Measurements from ENCODE around the gene MLH3.

DNA sequence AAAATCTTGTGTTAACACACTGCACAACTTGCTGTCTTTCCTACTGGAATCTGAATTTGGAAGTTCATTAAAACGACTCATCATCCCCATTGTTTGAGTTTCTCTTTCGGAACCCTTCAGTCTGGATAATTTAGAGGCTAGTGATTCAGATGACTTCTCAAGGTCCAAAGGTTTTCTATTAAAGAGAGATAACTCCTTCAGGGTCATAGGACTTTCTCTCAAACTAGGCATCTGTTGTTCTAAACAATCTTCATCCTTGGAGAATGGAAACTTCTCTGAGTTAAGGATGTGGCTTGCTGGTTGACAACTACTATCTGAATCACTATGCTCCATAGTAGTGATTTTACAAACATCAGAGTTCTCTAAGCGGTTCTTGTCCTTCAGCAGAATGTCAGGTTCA lies 4.4 kb downstream of the MLH3 start:
- TF ChIP-seq ZBTB8A (CRISPR knock-in tag; IDR thresholded peaks at IDR 0.05; ENCODE audit: borderline replicate concordance, low read depth) (no peak), KLF9 (CRISPR knock-in tag; IDR thresholded peaks at IDR 0.05; ENCODE audit: low read depth) (no peak), XBP1 (CRISPR knock-in tag; IDR thresholded peaks at IDR 0.05) (no peak), NR2F2 (IDR thresholded peaks at IDR 0.05; ENCODE audit: borderline replicate concordance, low read depth) (no peak), NFIC (IDR thresholded peaks at IDR 0.05; ENCODE audit: low read length) (no peak), POLR2AphosphoS5 (IDR thresholded peaks at IDR 0.05; ENCODE audit: low read depth, low read length) (no peak), CEBPG (CRISPR knock-in tag; IDR thresholded peaks at IDR 0.05) (no peak)
- TF ChIP-seq, protein P1, sequence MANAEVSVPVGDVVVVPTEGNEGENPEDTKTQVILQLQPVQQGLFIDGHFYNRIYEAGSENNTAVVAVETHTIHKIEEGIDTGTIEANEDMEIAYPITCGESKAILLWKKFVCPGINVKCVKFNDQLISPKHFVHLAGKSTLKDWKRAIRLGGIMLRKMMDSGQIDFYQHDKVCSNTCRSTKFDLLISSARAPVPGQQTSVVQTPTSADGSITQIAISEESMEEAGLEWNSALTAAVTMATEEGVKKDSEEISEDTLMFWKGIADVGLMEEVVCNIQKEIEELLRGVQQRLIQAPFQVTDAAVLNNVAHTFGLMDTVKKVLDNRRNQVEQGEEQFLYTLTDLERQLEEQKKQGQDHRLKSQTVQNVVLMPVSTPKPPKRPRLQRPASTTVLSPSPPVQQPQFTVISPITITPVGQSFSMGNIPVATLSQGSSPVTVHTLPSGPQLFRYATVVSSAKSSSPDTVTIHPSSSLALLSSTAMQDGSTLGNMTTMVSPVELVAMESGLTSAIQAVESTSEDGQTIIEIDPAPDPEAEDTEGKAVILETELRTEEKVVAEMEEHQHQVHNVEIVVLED (CRISPR knock-in tag; IDR thresholded peaks at IDR 0.05; ENCODE audit: borderline replicate concordance) = no peak
- TF ChIP-seq, protein P2, sequence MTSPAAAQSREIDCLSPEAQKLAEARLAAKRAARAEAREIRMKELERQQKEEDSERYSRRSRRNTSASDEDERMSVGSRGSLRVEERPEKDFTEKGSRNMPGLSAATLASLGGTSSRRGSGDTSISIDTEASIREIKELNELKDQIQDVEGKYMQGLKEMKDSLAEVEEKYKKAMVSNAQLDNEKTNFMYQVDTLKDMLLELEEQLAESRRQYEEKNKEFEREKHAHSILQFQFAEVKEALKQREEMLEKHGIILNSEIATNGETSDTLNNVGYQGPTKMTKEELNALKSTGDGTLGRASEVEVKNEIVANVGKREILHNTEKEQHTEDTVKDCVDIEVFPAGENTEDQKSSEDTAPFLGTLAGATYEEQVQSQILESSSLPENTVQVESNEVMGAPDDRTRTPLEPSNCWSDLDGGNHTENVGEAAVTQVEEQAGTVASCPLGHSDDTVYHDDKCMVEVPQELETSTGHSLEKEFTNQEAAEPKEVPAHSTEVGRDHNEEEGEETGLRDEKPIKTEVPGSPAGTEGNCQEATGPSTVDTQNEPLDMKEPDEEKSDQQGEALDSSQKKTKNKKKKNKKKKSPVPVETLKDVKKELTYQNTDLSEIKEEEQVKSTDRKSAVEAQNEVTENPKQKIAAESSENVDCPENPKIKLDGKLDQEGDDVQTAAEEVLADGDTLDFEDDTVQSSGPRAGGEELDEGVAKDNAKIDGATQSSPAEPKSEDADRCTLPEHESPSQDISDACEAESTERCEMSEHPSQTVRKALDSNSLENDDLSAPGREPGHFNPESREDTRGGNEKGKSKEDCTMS (CRISPR knock-in tag; conservative IDR thresholded peaks at IDR 0.05) = no peak
- TF ChIP-seq, protein P3, sequence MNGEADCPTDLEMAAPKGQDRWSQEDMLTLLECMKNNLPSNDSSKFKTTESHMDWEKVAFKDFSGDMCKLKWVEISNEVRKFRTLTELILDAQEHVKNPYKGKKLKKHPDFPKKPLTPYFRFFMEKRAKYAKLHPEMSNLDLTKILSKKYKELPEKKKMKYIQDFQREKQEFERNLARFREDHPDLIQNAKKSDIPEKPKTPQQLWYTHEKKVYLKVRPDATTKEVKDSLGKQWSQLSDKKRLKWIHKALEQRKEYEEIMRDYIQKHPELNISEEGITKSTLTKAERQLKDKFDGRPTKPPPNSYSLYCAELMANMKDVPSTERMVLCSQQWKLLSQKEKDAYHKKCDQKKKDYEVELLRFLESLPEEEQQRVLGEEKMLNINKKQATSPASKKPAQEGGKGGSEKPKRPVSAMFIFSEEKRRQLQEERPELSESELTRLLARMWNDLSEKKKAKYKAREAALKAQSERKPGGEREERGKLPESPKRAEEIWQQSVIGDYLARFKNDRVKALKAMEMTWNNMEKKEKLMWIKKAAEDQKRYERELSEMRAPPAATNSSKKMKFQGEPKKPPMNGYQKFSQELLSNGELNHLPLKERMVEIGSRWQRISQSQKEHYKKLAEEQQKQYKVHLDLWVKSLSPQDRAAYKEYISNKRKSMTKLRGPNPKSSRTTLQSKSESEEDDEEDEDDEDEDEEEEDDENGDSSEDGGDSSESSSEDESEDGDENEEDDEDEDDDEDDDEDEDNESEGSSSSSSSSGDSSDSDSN (CRISPR knock-in tag; IDR thresholded peaks at IDR 0.05) = no peak

Measured in HepG2 (cell line).